Neural progenitor cell (in vitro differentiated cells): ENCODE data around the gene NTRK3. TPM values are rescaled to one million over a fixed set of nuclear protein-coding genes. Genes with fewer than 3 reads are reported as not detected.

Experiments
- DNase-seq: peaks from one replicate; pipeline ENCODE4 v3.0.0-alpha.2; 2016; ENCODE audit warnings: low spot score
- H2AFZ ChIP-seq: fragments of 200-600 bp; sonication (generic); replicated peaks from 2 replicates; pipeline ENCODE4 v1.6.1; 2016; ENCODE audit warnings: antibody characterized with exemption
- H3F3A ChIP-seq: fragments of 200-600 bp; sonication (generic); 2 replicates; pipeline ENCODE4 v1.6.1; 2016; ENCODE audit warnings: antibody characterized with exemption, low read depth
- H3K27ac ChIP-seq: fragments of 200-600 bp; sonication (generic); 2 replicates; pipeline ENCODE4 v1.5.1; 2016; ENCODE audit warnings: mild to moderate bottlenecking
- H3K27me3 ChIP-seq: fragments of 200-600 bp; sonication (generic); 2 replicates; pipeline ENCODE4 v1.6.1; 2016; ENCODE audit warnings: mild to moderate bottlenecking, moderate library complexity
- H3K36me3 ChIP-seq: fragments of 200-600 bp; sonication (generic); 2 replicates; pipeline ENCODE4 v1.5.1; 2016
- H3K4me1 ChIP-seq: fragments of 200-600 bp; sonication (generic); 2 replicates; pipeline ENCODE4 v1.6.1; 2016; ENCODE audit warnings: mixed run types
- H3K4me2 ChIP-seq: fragments of 200-600 bp; sonication (generic); 2 replicates; pipeline ENCODE4 v1.6.1; 2016
- H3K4me3 ChIP-seq: fragments of 200-600 bp; sonication (generic); 2 replicates; pipeline ENCODE4 v1.5.1; 2016
- H3K79me2 ChIP-seq: fragments of 200-600 bp; sonication (generic); 2 replicates; pipeline ENCODE4 v1.6.1; 2016; ENCODE audit warnings: low read depth
- H3K9ac ChIP-seq: fragments of 200-600 bp; sonication (generic); 2 replicates; pipeline ENCODE4 v1.6.1; 2016
- H3K9me3 ChIP-seq: fragments of 200-600 bp; sonication (generic); 2 replicates; pipeline ENCODE4 v1.5.1; 2016; ENCODE audit warnings: low read depth
- H4K20me1 ChIP-seq: fragments of 200-600 bp; sonication (generic); 2 replicates; pipeline ENCODE4 v1.6.1; 2016; ENCODE audit warnings: low read depth
- H3K27ac Mint-ChIP-seq: 3 replicates; pipeline ENCODE4 v1.8.0; 2021; ENCODE audit warnings: mixed read lengths
- H3K27me3 Mint-ChIP-seq: 2 replicates; pipeline ENCODE4 v1.8.0; 2022; ENCODE audit warnings: low read depth, mild to moderate bottlenecking, inconsistent platforms, moderate library complexity, mixed read lengths; ENCODE audit not compliant: insufficient read depth
- H3K36me3 Mint-ChIP-seq: 3 replicates; pipeline ENCODE4 v1.8.0; 2021; ENCODE audit warnings: mixed read lengths
- H3K4me1 Mint-ChIP-seq: 3 replicates; pipeline ENCODE4 v1.8.0; 2021; ENCODE audit warnings: mixed read lengths
- H3K4me3 Mint-ChIP-seq: 3 replicates; pipeline ENCODE4 v1.8.0; 2021; ENCODE audit warnings: mild to moderate bottlenecking, moderate library complexity, mixed read lengths
- H3K9me3 Mint-ChIP-seq: 3 replicates; pipeline ENCODE4 v1.8.0; 2020; ENCODE audit warnings: mixed read lengths
- CTCF ChIP-seq: fragments of 200-600 bp; sonication (generic); IDR thresholded peaks from 2 replicates; pipeline ENCODE4 v1.5.1; 2017; ENCODE audit warnings: antibody characterized with exemption, mild to moderate bottlenecking
- EZH2 ChIP-seq: fragments of 200-600 bp; sonication (generic); IDR thresholded peaks from 2 replicates; pipeline ENCODE4 v1.6.1; 2017; ENCODE audit warnings: antibody characterized with exemption, mild to moderate bottlenecking, moderate library complexity
- EZH2phosphoT487 ChIP-seq: fragments of 200-600 bp; sonication (generic); IDR thresholded peaks from 2 replicates; pipeline ENCODE4 v1.6.1; 2017; ENCODE audit warnings: antibody characterized with exemption
- total RNA-seq: library from RNA; depleted of rRNA; stranded (reverse); fragments of >200 nt; gene quantifications from 2 replicates; pipeline ENCODE4 v1.2.3, GENCODE V29; 2015; ENCODE audit warnings: low replicate concordance

NTRK3 gene
- total RNA-seq, 1 donor from 2014 or later, result 2.0 TPM

DNA sequence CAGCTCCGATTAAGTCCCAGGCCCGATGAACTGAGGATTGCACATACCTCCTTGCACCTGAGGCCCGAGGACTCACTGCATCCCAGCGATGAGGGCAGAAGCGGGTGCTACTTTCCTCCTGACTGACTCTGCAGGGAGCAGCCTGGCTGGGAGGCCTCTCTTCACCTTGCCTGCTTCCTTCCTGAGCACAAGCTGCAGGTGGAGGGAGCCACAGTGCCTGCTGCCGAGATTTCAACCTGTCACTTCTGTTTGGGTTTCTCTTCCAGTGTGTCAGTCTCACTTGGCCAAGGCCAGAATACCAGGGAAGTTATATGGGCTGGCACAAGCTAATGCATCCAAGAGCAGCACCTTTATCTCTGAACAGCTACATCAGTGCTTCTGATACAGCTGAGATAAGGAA lies 185.4 kb downstream of the NTRK3 start:
- Mint-ChIP-seq H3K4me1 (peaks cover 16% of the 10 kb centered on the region), H3K27me3 (peaks cover 6% of the 10 kb centered on the region), H3K9me3 (no peaks in the 10 kb centered on the region), H3K27ac (no peak overlapping the region), H3K4me3 (no peak overlapping the region), H3K36me3 (no peaks in the 10 kb centered on the region)
- H3K4me2 ChIP-seq, result no peak overlapping the region
- no peaks in the 10 kb centered on the region for H4K20me1 ChIP-seq
- H3K9ac ChIP-seq, result no peak overlapping the region
- no peaks in the 10 kb centered on the region for H3K4me1 ChIP-seq
- no peak overlapping the region for H2AFZ ChIP-seq
- no peaks in the 10 kb centered on the region for H3K9me3 ChIP-seq
- H3K27ac ChIP-seq, result no peak overlapping the region
- no peak for TF ChIP-seq EZH2phosphoT487
- no peak for TF ChIP-seq EZH2
- no peak for TF ChIP-seq CTCF
- H3K27me3 ChIP-seq, result no peaks in the 10 kb centered on the region
- H3F3A ChIP-seq, result no peaks in the 10 kb centered on the region
- H3K79me2 ChIP-seq, result no peaks in the 10 kb centered on the region
- DNase-seq, result no peak
- H3K36me3 ChIP-seq, result no peaks in the 10 kb centered on the region
- no peak overlapping the region for H3K4me3 ChIP-seq

DNA sequence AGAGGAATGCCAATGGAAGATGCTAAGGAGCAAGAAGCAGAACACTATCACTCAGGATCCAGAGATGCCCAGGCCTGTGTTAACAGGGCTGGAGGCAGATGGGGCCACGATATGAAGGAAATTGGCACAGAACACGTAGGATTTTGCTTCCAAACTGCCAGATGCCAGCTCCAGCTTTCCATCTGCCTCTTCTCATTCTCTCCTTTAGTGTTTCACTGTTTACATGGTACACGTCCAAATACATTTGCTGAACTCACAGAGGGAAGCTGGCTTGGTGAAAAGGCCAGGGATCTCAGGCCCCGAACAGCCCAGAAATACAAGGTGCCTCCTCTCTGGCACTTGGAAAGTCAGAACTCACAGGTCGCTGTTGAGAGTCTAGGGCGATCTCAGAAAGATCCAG lies 187.0 kb downstream of the NTRK3 start:
- no peaks in the 10 kb centered on the region for H4K20me1 ChIP-seq
- no peak overlapping the region for H3K27ac ChIP-seq
- H3F3A ChIP-seq, result no peaks in the 10 kb centered on the region
- H3K36me3 Mint-ChIP-seq, result no peaks in the 10 kb centered on the region
- no peaks in the 10 kb centered on the region for H3K79me2 ChIP-seq
- H3K4me3 ChIP-seq, result no peak overlapping the region
- H3K27me3 ChIP-seq, result no peaks in the 10 kb centered on the region
- H3K9me3 Mint-ChIP-seq, result no peaks in the 10 kb centered on the region
- H3K4me2 ChIP-seq, result no peak overlapping the region
- H3K9me3 ChIP-seq, result no peaks in the 10 kb centered on the region
- no peaks in the 10 kb centered on the region for H3K4me1 ChIP-seq
- no peak overlapping the region for H3K4me3 Mint-ChIP-seq
- H3K27me3 Mint-ChIP-seq, result peaks cover 6% of the 10 kb centered on the region
- DNase-seq, result no peak
- H3K27ac Mint-ChIP-seq, result no peak overlapping the region
- no peak overlapping the region for H3K9ac ChIP-seq
- H3K36me3 ChIP-seq, result no peaks in the 10 kb centered on the region
- TF ChIP-seq CTCF (no peak), EZH2 (no peak), EZH2phosphoT487 (no peak)
- H2AFZ ChIP-seq, result no peak overlapping the region
- peaks cover 13% of the 10 kb centered on the region for H3K4me1 Mint-ChIP-seq

DNA sequence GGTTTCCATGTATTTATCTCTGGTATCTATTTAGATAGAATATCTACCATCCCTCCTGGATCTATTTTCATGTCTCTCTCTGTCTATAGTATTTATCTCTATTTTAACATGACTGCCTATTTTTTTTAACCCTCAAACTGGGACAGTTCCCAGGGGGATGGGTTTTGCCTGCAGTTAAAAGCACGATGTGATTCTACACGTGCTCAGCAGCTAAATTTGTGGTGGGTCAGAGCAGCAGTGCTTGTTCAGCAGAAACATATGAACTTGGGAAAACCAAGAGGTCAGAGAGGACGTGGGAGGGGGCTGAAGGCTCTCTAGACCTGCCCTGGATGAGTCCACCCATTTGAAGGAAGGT lies 189.2 kb downstream of the NTRK3 start:
- Histone ChIP-seq H3K4me1 (no peaks in the 10 kb centered on the region), H2AFZ (no peak overlapping the region), H3K27me3 (no peaks in the 10 kb centered on the region), H3K9ac (no peak overlapping the region), H3K36me3 (no peaks in the 10 kb centered on the region), H3K9me3 (no peaks in the 10 kb centered on the region), H3K4me3 (no peak overlapping the region), H4K20me1 (no peaks in the 10 kb centered on the region), H3K4me2 (no peak overlapping the region), H3K27ac (no peak overlapping the region), H3K79me2 (no peaks in the 10 kb centered on the region), H3F3A (no peaks in the 10 kb centered on the region)
- H3K9me3 Mint-ChIP-seq, result no peaks in the 10 kb centered on the region
- no peak overlapping the region for H3K27ac Mint-ChIP-seq
- H3K4me3 Mint-ChIP-seq, result no peak overlapping the region
- no peaks in the 10 kb centered on the region for H3K36me3 Mint-ChIP-seq
- H3K27me3 Mint-ChIP-seq, result peaks cover 4% of the 10 kb centered on the region
- DNase-seq, result no peak
- H3K4me1 Mint-ChIP-seq, result peaks cover 9% of the 10 kb centered on the region
- no peak for TF ChIP-seq EZH2
- no peak for TF ChIP-seq CTCF
- no peak for TF ChIP-seq EZH2phosphoT487
